Esophagus squamous epithelium (tissue), 5 donors: ENCODE measurements around the gene PLD2. TPM values are rescaled to one million over a fixed set of nuclear protein-coding genes. Genes with fewer than 3 reads are reported as not detected.

ENCODE experiments used
- DNase-seq: peaks from one replicate; lab custom pipeline; 2025; lab: John Stamatoyannopoulos, UW
- H3K27ac ChIP-seq, 4 donors: fragments of 200-600 bp; sonication (generic); one replicate each; pipeline ENCODE4 v1.5.1; 2016 to 2019; ENCODE audit warnings: mild to moderate bottlenecking in 1 of 4
- H3K27me3 ChIP-seq, 4 donors: fragments of 200-600 bp; sonication (generic); 1 replicate in 3 of 4; 2 replicates in 1 of 4; pipeline versions ENCODE4 v1.5.1 to v1.6.0; 2017 to 2021; ENCODE audit warnings: antibody characterized with exemption in 1 of 4
- H3K36me3 ChIP-seq, 3 donors: fragments of 200-600 bp; sonication (generic); one replicate each; pipeline ENCODE4 v1.5.1; 2016 to 2019
- H3K4me1 ChIP-seq, 3 donors: fragments of 200-600 bp; sonication (generic); one replicate each; pipeline ENCODE4 v1.5.1; 2017 to 2019
- H3K4me3 ChIP-seq, 4 donors: fragments of 200-600 bp; sonication (generic); 1 replicate in 3 of 4; 2 replicates in 1 of 4; pipeline ENCODE4 v1.5.1; 2016 to 2019; ENCODE audit warnings: mild to moderate bottlenecking in 2 of 4, moderate library complexity in 1 of 4
- H3K9me3 ChIP-seq, 3 donors: fragments of 200-600 bp; sonication (generic); one replicate each; pipeline ENCODE4 v1.5.1; 2016 to 2019
- POLR2A ChIP-seq, 4 donors: fragments of 450-650 bp; IDR thresholded peaks; one replicate each; pipeline ENCODE4 v1.6.1; 2017; ENCODE audit warnings: antibody characterized with exemption in 4 of 4, mild to moderate bottlenecking in 4 of 4, moderate library complexity in 3 of 4
- WGBS, 2 donors: methylation state at CpG; one replicate each; pipeline ENCODE4 v1.1.5; 2018; 5-methylcytosine and 5-hydroxymethylcytosine counted together
- intact Hi-C: fragments of 100-400 bp; cut with DNase I; formaldehyde crosslinking; loops from one replicate; pipeline ENCODE4 v1.15.0; 2022
- total RNA-seq, 4 donors: library from RNA; depleted of rRNA; stranded (reverse); fragments of >200 nt; gene quantifications; one replicate each; pipeline ENCODE4 v1.1.0, GENCODE V29; 2016
- TF ChIP-seq, protein P1 (sequence below), 6 experiments: fragments of 450-650 bp in 4 of 6; fragments of 200-600 bp in 2 of 6; sonication (generic) in 2 of 6; IDR thresholded peaks; one replicate each; pipeline ENCODE4 v1.5.1; 2016 to 2019; ENCODE audit warnings: antibody characterized with exemption in 6 of 6, mild to moderate bottlenecking in 4 of 6, moderate library complexity in 4 of 6
- donor health status: DM: yes; HTN: yes; CAD: no.

PLD2 gene, protein sequence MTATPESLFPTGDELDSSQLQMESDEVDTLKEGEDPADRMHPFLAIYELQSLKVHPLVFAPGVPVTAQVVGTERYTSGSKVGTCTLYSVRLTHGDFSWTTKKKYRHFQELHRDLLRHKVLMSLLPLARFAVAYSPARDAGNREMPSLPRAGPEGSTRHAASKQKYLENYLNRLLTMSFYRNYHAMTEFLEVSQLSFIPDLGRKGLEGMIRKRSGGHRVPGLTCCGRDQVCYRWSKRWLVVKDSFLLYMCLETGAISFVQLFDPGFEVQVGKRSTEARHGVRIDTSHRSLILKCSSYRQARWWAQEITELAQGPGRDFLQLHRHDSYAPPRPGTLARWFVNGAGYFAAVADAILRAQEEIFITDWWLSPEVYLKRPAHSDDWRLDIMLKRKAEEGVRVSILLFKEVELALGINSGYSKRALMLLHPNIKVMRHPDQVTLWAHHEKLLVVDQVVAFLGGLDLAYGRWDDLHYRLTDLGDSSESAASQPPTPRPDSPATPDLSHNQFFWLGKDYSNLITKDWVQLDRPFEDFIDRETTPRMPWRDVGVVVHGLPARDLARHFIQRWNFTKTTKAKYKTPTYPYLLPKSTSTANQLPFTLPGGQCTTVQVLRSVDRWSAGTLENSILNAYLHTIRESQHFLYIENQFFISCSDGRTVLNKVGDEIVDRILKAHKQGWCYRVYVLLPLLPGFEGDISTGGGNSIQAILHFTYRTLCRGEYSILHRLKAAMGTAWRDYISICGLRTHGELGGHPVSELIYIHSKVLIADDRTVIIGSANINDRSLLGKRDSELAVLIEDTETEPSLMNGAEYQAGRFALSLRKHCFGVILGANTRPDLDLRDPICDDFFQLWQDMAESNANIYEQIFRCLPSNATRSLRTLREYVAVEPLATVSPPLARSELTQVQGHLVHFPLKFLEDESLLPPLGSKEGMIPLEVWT
- total RNA-seq: 100 to 1,000 TPM in 1 of 4 donors, 10 to 100 TPM in 3; 38.7 to 114 (median 86.7) TPM

DNA sequence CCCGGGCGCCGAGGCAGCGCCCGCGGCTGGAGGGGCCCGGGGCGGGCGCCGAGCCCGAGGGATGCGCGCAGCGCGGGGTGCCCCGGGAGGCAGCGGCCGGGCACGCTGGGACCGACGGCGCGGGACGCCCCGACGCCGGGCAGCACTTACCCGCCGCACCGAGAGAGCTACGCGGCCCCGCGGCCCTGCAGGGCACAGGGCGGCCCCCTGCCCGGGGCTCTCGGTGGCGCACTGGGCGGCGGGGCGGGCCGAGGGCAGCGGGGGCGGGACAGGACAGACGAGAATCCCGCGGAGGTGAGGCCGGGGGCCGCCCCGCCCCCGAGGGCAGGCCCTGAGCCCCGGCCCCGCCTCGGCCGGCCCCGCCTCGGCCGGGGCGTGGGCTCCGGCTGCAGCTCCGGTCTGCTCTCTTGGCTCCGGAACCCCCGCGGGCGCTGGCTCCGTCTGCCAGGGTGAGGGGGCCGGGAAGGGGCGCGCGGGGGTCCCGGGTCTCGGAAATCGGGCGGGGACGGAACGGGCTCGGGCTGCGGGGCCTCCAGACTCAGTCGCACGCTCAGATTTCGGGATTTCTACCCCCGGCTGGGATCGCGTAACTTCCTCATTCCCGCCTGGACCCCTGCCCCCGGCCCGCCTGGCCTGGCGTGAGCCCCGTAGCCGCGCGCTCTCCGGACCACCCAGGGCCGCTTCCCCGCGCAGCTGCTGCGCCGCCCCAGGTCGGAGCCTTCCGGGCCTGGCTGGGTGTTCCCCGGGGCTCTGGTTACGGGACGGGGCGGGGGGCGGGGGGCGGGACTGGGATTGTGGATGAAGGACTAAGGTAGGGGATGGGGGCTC lies at the start of gene PLD2:
Gene PLD2 (plus strand): TSS at position 376 of the 828 bp plus-strand sequence. CDS start 621 bp downstream, outside the sequence.
- TF ChIP-seq POLR2A (IDR thresholded peaks at IDR 0.05): peak in 2 of 4 donors; percentile 14 to 83
- TF ChIP-seq, protein P1, sequence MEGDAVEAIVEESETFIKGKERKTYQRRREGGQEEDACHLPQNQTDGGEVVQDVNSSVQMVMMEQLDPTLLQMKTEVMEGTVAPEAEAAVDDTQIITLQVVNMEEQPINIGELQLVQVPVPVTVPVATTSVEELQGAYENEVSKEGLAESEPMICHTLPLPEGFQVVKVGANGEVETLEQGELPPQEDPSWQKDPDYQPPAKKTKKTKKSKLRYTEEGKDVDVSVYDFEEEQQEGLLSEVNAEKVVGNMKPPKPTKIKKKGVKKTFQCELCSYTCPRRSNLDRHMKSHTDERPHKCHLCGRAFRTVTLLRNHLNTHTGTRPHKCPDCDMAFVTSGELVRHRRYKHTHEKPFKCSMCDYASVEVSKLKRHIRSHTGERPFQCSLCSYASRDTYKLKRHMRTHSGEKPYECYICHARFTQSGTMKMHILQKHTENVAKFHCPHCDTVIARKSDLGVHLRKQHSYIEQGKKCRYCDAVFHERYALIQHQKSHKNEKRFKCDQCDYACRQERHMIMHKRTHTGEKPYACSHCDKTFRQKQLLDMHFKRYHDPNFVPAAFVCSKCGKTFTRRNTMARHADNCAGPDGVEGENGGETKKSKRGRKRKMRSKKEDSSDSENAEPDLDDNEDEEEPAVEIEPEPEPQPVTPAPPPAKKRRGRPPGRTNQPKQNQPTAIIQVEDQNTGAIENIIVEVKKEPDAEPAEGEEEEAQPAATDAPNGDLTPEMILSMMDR (IDR thresholded peaks at IDR 0.05): no peak
- DNase-seq: peak; percentile 28
- peak within 1 kb of the TSS; percentile 65 to 76 (median 71) for H3K4me3 ChIP-seq
- no peaks in the 10 kb centered on the region for H3K27me3 ChIP-seq
- intact Hi-C loops: no loop called here
- H3K4me1 ChIP-seq: peaks cover 14 to 51% (median 21%) of the 10 kb centered on the region in 3 donors
- H3K36me3 ChIP-seq: peaks cover 0 to 34% (median 11%) of the 10 kb centered on the region in 3 donors
- H3K9me3 ChIP-seq: no peaks in the 10 kb centered on the region
- peak within 1 kb of the TSS; percentile 78 to 92 (median 89) for H3K27ac ChIP-seq
- 0% methylated on average over 1 of the region's 106 CpGs; no CpG with 5 or more reads in 1 of the 2 donors for WGBS, 2 donors

DNA sequence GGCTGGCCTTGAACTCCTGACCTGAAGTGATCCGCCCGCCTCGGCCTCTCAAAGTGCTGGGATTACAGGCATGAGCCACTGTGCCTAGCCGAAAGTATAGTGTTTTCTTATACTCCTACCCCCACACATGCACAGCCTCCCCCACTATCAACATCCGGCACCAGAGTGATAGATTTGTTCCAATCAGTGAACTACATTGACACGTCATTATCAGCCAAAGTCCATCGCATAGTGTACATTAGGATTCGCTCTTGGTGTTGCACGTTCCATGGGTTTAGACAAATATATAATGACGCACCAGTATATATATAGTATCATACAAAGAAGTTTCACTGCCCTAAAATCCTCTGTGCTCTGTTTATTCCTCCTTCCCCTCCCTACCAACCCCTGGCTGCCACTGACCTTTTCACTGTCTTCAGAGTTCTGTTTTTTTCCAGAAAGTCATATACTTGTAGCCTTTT lies 47.1 kb upstream of the PLD2 start:
- Histone ChIP-seq H3K4me1 (no peaks in the 10 kb centered on the region), H3K9me3 (no peaks in the 10 kb centered on the region), H3K4me3 (no peak overlapping the region), H3K27ac (no peak overlapping the region), H3K36me3 (no peaks in the 10 kb centered on the region), H3K27me3 (peaks cover 0 to 42% (median 0%) of the 10 kb centered on the region in 4 donors)
- no peak for DNase-seq
- 76 to 86% methylated on average over 7 to 10 of the region's 10 CpGs for WGBS, 2 donors
- intact Hi-C loops: no loop called here
- TF ChIP-seq POLR2A (IDR thresholded peaks at IDR 0.05): no peak
- TF ChIP-seq, protein P1 (IDR thresholded peaks at IDR 0.05): no peak

DNA sequence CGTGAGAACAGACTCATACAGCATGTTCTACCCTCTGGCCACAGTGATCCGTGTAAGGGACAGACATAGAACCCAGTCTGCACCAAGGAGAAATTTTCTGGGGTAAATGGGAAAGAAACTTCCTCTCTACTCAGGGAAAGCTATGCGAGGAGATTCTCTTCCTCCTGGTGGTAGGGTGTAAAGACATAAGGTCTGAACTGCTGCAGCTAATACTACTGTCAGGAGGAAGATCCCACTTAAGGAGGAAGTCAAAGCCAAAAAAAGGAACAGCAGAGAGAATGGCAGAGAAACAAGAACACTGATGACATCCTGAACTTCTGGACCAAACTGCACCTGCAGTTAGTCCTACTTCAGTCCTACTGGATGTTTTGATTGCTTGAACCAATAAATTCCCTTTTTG lies 42.4 kb upstream of the PLD2 start:
- no peak for DNase-seq
- TF ChIP-seq POLR2A (IDR thresholded peaks at IDR 0.05): no peak
- TF ChIP-seq, protein P1 (IDR thresholded peaks at IDR 0.05): no peak

DNA sequence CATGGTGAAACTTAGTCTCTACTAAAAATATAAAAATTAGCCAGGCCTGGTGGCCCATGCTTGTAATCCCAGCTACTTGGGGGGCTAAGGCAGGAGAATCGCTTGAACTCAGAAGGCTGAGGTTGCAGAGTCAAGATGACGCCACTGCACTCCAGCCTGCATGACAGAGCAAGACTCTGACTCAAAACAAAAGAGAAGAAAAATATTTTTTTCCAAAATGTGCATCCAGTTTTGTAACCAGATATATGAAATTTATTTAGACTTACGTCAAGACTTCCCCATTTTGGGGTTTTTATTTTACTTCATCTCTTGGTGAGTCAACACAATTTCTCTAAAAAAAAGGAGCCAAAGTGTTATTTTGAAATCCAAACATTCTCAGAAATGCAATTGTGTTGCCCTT lies 40.8 kb upstream of the PLD2 start:
- no peaks in the 10 kb centered on the region for H3K27me3 ChIP-seq
- no peak for DNase-seq
- 72 to 74% methylated on average over 3 of the region's 3 CpGs for WGBS, 2 donors
- H3K4me3 ChIP-seq: no peak overlapping the region
- H3K36me3 ChIP-seq: no peaks in the 10 kb centered on the region
- peak overlapping the region in 2 of 4 donors; percentile 50 to 67 for H3K27ac ChIP-seq
- TF ChIP-seq POLR2A (IDR thresholded peaks at IDR 0.05): no peak
- TF ChIP-seq, protein P1 (IDR thresholded peaks at IDR 0.05): no peak
- H3K4me1 ChIP-seq: no peaks in the 10 kb centered on the region
- intact Hi-C loops: no loop called here
- no peaks in the 10 kb centered on the region for H3K9me3 ChIP-seq

More for the DNA sequence above, 42.4 kb upstream of the PLD2 start:
- H3K27me3 ChIP-seq: peaks cover 0 to 10% (median 0%) of the 10 kb centered on the region in 4 donors
- no peaks in the 10 kb centered on the region for H3K36me3 ChIP-seq
- intact Hi-C loops: no loop called here
- no peaks in the 10 kb centered on the region for H3K9me3 ChIP-seq
- whole genome bisulfite sequencing, 2 donors: 46 to 71% methylated on average over 1 to 3 of the region's 3 CpGs
- no peaks in the 10 kb centered on the region for H3K4me1 ChIP-seq
- no peak overlapping the region for H3K4me3 ChIP-seq
- H3K27ac ChIP-seq: peak overlapping the region in 2 of 4 donors; percentile 29 to 64
